HCT116 (cell line): Measurements from ENCODE around the gene LDHD. TPM values are rescaled to one million over a fixed set of nuclear protein-coding genes. Genes with fewer than 3 reads are reported as not detected.

Experiments used
- ATAC-seq: fragments of 200-7000 bp; cut with Tn5 transposase; 2 replicates; pipeline ENCODE4 v1.9.1; 2020; ENCODE audit warnings: mild to moderate bottlenecking, moderate library complexity
- BruUV-seq: library from RNA; stranded (reverse); fragments of 400-500 nt; replicated peaks from 2 replicates; lab custom pipeline; 2021; lab: Mats Ljungman, UMichigan
- CTCF ChIA-PET: fragments of 300-600 bp; sonication (Branson Sonifier 250); formaldehyde crosslinking; loops from one replicate; lab custom pipeline; 2021; ENCODE audit warnings: antibody characterized with exemption; lab: Charles Lee
- POLR2A ChIA-PET: fragments of 300-600, 350-600 bp; sonication (Branson Sonifier 250); formaldehyde crosslinking; loops from one replicate; lab custom pipeline; 2021; ENCODE audit warnings: antibody characterized with exemption; lab: Charles Lee
- RAD21 ChIA-PET, 2 experiments: fragments of 300-600 bp; sonication (Branson Sonifier 250); formaldehyde crosslinking; loops; one replicate each; lab custom pipeline; 2023; ENCODE audit warnings: low total read pairs in 2 of 2; ENCODE audit not compliant: uncharacterized antibody in 2 of 2, unreplicated experiment in 2 of 2, low non-redundant PET in 1 of 2; lab: Charles Lee
- DNase-seq: peaks from one replicate; pipeline ENCODE4 v3.0.0-alpha.2; 2010; ENCODE audit warnings: low read depth, low spot score
- H2AFZ ChIP-seq: fragments of 200-600 bp; shearing (Covaris generic), sonication (generic); 2 replicates; pipeline ENCODE4 v1.6.1; 2017; ENCODE audit warnings: low read depth, mixed run types, mixed read lengths, antibody characterized with exemption, low read length; ENCODE audit not compliant: poor library complexity, severe bottlenecking
- H3K27ac ChIP-seq: 2 replicates; pipeline ENCODE4 v1.5.1; 2012; ENCODE audit warnings: low read depth, low read length
- H3K27me3 ChIP-seq: fragments of 200-600 bp; sonication (generic); 2 replicates; pipeline ENCODE4 v1.6.1; 2016; ENCODE audit warnings: mixed run types, low read length, mixed read lengths; ENCODE audit not compliant: insufficient read depth
- H3K36me3 ChIP-seq, 2 experiments: fragments of 200-500 bp in 1 of 2; fragments of 200-600 bp in 1 of 2; sonication (Bioruptor generic) in 1 of 2; sonication (generic) in 1 of 2; 2 replicates each; pipeline versions ENCODE4 v1.5.1 to v1.6.1; 2014 to 2016; ENCODE audit warnings: low read length in 2 of 2, inconsistent platforms in 1 of 2, mixed read lengths in 1 of 2, mixed run types in 1 of 2; ENCODE audit not compliant: insufficient read depth in 2 of 2, control insufficient read depth in 1 of 2
- H3K4me1 ChIP-seq, 2 experiments: fragments of 200-600 bp in 1 of 2; sonication (generic) in 1 of 2; 2 replicates each; pipeline versions ENCODE4 v1.5.1 to v1.6.1; 2012 to 2017; ENCODE audit warnings: low read length in 2 of 2, inconsistent platforms in 1 of 2, mild to moderate bottlenecking in 1 of 2, mixed read lengths in 1 of 2, mixed run types in 1 of 2, moderate library complexity in 1 of 2; ENCODE audit not compliant: insufficient read depth in 2 of 2, control insufficient read depth in 1 of 2
- H3K4me2 ChIP-seq: fragments of 200-600 bp; sonication (generic); 2 replicates; pipeline ENCODE4 v1.6.1; 2017; ENCODE audit warnings: mixed run types, low read length, mixed read lengths
- H3K4me3 ChIP-seq, 2 experiments: fragments of 200-600 bp in 1 of 2; sonication (generic) in 1 of 2; replicated peaks in 1 of 2; 2 replicates each; pipeline ENCODE4 v1.5.1; 2011 to 2016; ENCODE audit warnings: low read length in 2 of 2, control low read depth in 1 of 2, low read depth in 1 of 2, mild to moderate bottlenecking in 1 of 2, mixed read lengths in 1 of 2, mixed run types in 1 of 2
- H3K79me2 ChIP-seq: fragments of 200-600 bp; sonication (generic); 2 replicates; pipeline ENCODE4 v1.6.1; 2017; ENCODE audit warnings: mild to moderate bottlenecking, mixed run types, low read length, moderate library complexity, mixed read lengths; ENCODE audit not compliant: insufficient read depth
- H3K9ac ChIP-seq: fragments of 200-600 bp; sonication (generic); 2 replicates; pipeline ENCODE4 v1.6.1; 2016; ENCODE audit warnings: low read length, mixed read lengths
- H3K9me2 ChIP-seq: fragments of 200-600 bp; sonication (generic), shearing (Covaris generic); 2 replicates; pipeline ENCODE4 v1.6.1; 2017; ENCODE audit warnings: mixed run types, mild to moderate bottlenecking, moderate library complexity; ENCODE audit not compliant: insufficient read depth
- H3K9me3 ChIP-seq, 2 experiments: fragments of 200-500 bp in 1 of 2; fragments of 200-600 bp in 1 of 2; sonication (Bioruptor generic) in 1 of 2; sonication (generic) in 1 of 2; 2 replicates each; pipeline ENCODE4 v1.6.1; 2014 to 2017; ENCODE audit warnings: low read length in 2 of 2, mixed read lengths in 2 of 2, inconsistent platforms in 1 of 2, low read depth in 1 of 2, mild to moderate bottlenecking in 1 of 2, mixed run types in 1 of 2, moderate library complexity in 1 of 2; ENCODE audit not compliant: control insufficient read depth in 1 of 2, insufficient read depth in 1 of 2
- H4K20me1 ChIP-seq: fragments of 200-600 bp; sonication (generic), shearing (Covaris generic); 2 replicates; pipeline ENCODE4 v1.6.1; 2017; ENCODE audit warnings: mixed run types, mild to moderate bottlenecking, moderate library complexity; ENCODE audit not compliant: insufficient read depth
- CEBPB ChIP-seq: IDR thresholded peaks from 2 replicates; pipeline ENCODE4 v1.6.1; 2012; ENCODE audit warnings: low read depth
- CTCF ChIP-seq, 3 experiments: fragments of 200-600 bp in 1 of 3; sonication (generic) in 1 of 3; IDR thresholded peaks in 2 of 3; conservative IDR thresholded peaks in 1 of 3; 2 replicates each; pipeline ENCODE4 v1.5.1; 2012 to 2017; ENCODE audit warnings: low read depth in 2 of 3, low read length in 2 of 3, antibody characterized with exemption in 1 of 3, borderline replicate concordance in 1 of 3, control low read depth in 1 of 3, mild to moderate bottlenecking in 1 of 3, mixed read lengths in 1 of 3, mixed run types in 1 of 3, moderate library complexity in 1 of 3; ENCODE audit not compliant: insufficient read depth in 1 of 3
- ELF1 ChIP-seq: IDR thresholded peaks from 2 replicates; pipeline ENCODE4 v1.6.1; 2012; ENCODE audit warnings: low read depth, borderline replicate concordance
- EZH2 ChIP-seq: fragments of 200-600 bp; sonication (generic); IDR thresholded peaks from 2 replicates; pipeline ENCODE4 v1.6.1; 2017; ENCODE audit warnings: antibody characterized with exemption, mixed run types
- EZH2phosphoT487 ChIP-seq: fragments of 200-600 bp; IDR thresholded peaks from 2 replicates; pipeline ENCODE4 v1.6.1; 2018; ENCODE audit warnings: antibody characterized with exemption, borderline replicate concordance
- FOSL1 ChIP-seq: IDR thresholded peaks from 2 replicates; pipeline ENCODE4 v1.6.1; 2012; ENCODE audit warnings: low read depth
- JUND ChIP-seq: IDR thresholded peaks from 2 replicates; pipeline ENCODE4 v1.6.1; 2012
- MAX ChIP-seq: IDR thresholded peaks from 2 replicates; pipeline ENCODE4 v1.6.1; 2012
- POLR2A ChIP-seq: IDR thresholded peaks from 2 replicates; pipeline ENCODE4 v1.7.0; 2011; ENCODE audit warnings: borderline replicate concordance; ENCODE audit not compliant: insufficient read depth, insufficient read length; ENCODE audit errors: extremely low read depth
- POLR2AphosphoS5 ChIP-seq: IDR thresholded peaks from 2 replicates; pipeline ENCODE4 v1.6.1; 2011; ENCODE audit warnings: mild to moderate bottlenecking, low read depth, low read length, moderate library complexity
- RAD21 ChIP-seq: IDR thresholded peaks from 2 replicates; pipeline ENCODE4 v1.6.1; 2012; ENCODE audit warnings: low read depth, mild to moderate bottlenecking
- REST ChIP-seq: IDR thresholded peaks from 2 replicates; pipeline ENCODE4 v1.6.1; 2012; ENCODE audit warnings: low read depth
- SIN3A ChIP-seq: IDR thresholded peaks from 2 replicates; pipeline ENCODE4 v1.6.1; 2012; ENCODE audit warnings: low read depth
- SP1 ChIP-seq: IDR thresholded peaks from 2 replicates; pipeline ENCODE4 v1.6.1; 2012; ENCODE audit warnings: low read depth
- SRF ChIP-seq: IDR thresholded peaks from 2 replicates; pipeline ENCODE4 v1.6.1; 2012; ENCODE audit warnings: low read depth
- TCF7L2 ChIP-seq: IDR thresholded peaks from 2 replicates; pipeline ENCODE4 v1.7.0; 2011; ENCODE audit warnings: borderline replicate concordance, inconsistent platforms; ENCODE audit not compliant: insufficient read depth, insufficient read length; ENCODE audit errors: extremely low read depth
- YY1 ChIP-seq: IDR thresholded peaks from 2 replicates; pipeline ENCODE4 v1.6.1; 2011; ENCODE audit warnings: low read length, low read depth, moderate library complexity, mild to moderate bottlenecking; ENCODE audit not compliant: insufficient replicate concordance; ENCODE audit errors: extremely low read depth
- ZFX ChIP-seq: fragments of 450-650 bp; IDR thresholded peaks from 2 replicates; pipeline ENCODE4 v1.6.1; 2017
- intact Hi-C: fragments of 100-400 bp; cut with micrococcal nuclease; formaldehyde crosslinking; loops from 2 replicates; pipeline ENCODE4 v1.10.0; 2022
- total RNA-seq: library from RNA; stranded (reverse); gene quantifications from one replicate; pipeline ENCODE4 v1.2.1, GENCODE V29; 2021; ENCODE audit not compliant: unreplicated experiment

Gene LDHD
- total RNA-seq, 1 experiment from 2014 or later: 3.4 TPM

GRCh38 chr16:75122609-75123008 is 6.0 kb upstream of the LDHD start:
- intact Hi-C loops: no loop called here
- no peaks in the 10 kb centered on the region for H4K20me1 ChIP-seq
- no peaks in the 10 kb centered on the region for H3K79me2 ChIP-seq
- BruUV-seq: no TSS peak
- ChIA-PET CTCF (interaction anchor here (0.7 kb wide), 1 partner anchor 12 kb away, joined by 3 read pairs; no protein-coding TSS in a partner anchor), POLR2A (no interaction called here), RAD21 (no interaction called here)
- no peak for DNase-seq
- no peaks in the 10 kb centered on the region for H3K4me1 ChIP-seq
- no peak overlapping the region for H3K27ac ChIP-seq
- H3K27me3 ChIP-seq: no peaks in the 10 kb centered on the region
- H3K9me2 ChIP-seq: no peaks in the 10 kb centered on the region
- H2AFZ ChIP-seq: no peak overlapping the region
- TF ChIP-seq POLR2AphosphoS5: no peak
- TF ChIP-seq CTCF (IDR thresholded peaks at IDR 0.05 in 2 of 3, conservative IDR thresholded peaks at IDR 0.05 in 1 of 3; ENCODE audit: borderline replicate concordance in 1 of 3, insufficient read depth in 1 of 3, low read depth in 2 of 3, low read length in 2 of 3): no peak
- TF ChIP-seq EZH2phosphoT487: no peak
- no peak for TF ChIP-seq SP1
- no peak for TF ChIP-seq EZH2
- TF ChIP-seq CEBPB: no peak
- TF ChIP-seq ZFX: no peak
- TF ChIP-seq JUND: no peak
- TF ChIP-seq REST: no peak
- TF ChIP-seq MAX: no peak
- no peak for TF ChIP-seq YY1
- no peak for TF ChIP-seq RAD21
- TF ChIP-seq POLR2A: no peak
- no peak for TF ChIP-seq SIN3A
- TF ChIP-seq TCF7L2: no peak
- TF ChIP-seq SRF: no peak
- no peak for TF ChIP-seq ELF1
- TF ChIP-seq FOSL1: no peak
- H3K4me3 ChIP-seq: no peak overlapping the region
- no peaks in the 10 kb centered on the region for H3K36me3 ChIP-seq
- H3K4me2 ChIP-seq: no peak overlapping the region
- H3K9me3 ChIP-seq: peaks cover 0 to 10% of the 10 kb centered on the region in 2 experiments; a peak in 2 of 4 replicates
- H3K9ac ChIP-seq: no peak overlapping the region
- no peak for ATAC-seq
